Fibroblast of lung (primary cell): ENCODE measurements around the gene GAS7. TPM values are rescaled to one million over a fixed set of nuclear protein-coding genes. Genes with fewer than 3 reads are reported as not detected.
"Not testable (repeated sequence)": the region's sequence is repeated elsewhere in the genome, so short reads cannot be mapped to it uniquely, and the experiment has no call there.

Experiments used
- DNase-seq, 2 donors: peaks; one replicate each; pipeline versions ENCODE4 v3.0.0 to v3.0.0-alpha.2; 2010; ENCODE audit warnings: low read depth in 2 of 2
- H2AFZ ChIP-seq: 2 replicates; pipeline ENCODE4 v1.5.1; 2012; ENCODE audit warnings: low read length, control low read depth, inconsistent platforms
- H3K27ac ChIP-seq: 2 replicates; pipeline ENCODE4 v1.5.1; 2011; ENCODE audit warnings: low read length, control low read depth; ENCODE audit not compliant: insufficient read depth
- H3K27me3 ChIP-seq: 2 replicates; pipeline ENCODE4 v1.5.1; 2011; ENCODE audit warnings: mild to moderate bottlenecking, low read length; ENCODE audit not compliant: control insufficient read depth, insufficient read depth
- H3K36me3 ChIP-seq: 2 replicates; pipeline ENCODE4 v1.5.1; 2011; ENCODE audit warnings: low read length; ENCODE audit not compliant: control insufficient read depth, insufficient read depth
- H3K4me1 ChIP-seq: 2 replicates; pipeline ENCODE4 v1.5.1; 2011; ENCODE audit warnings: low read length; ENCODE audit not compliant: control insufficient read depth, insufficient read depth; ENCODE audit errors: extremely low read depth
- H3K4me2 ChIP-seq: 2 replicates; pipeline ENCODE4 v1.5.1; 2011; ENCODE audit warnings: low read length, control low read depth; ENCODE audit not compliant: insufficient read depth; ENCODE audit errors: extremely low read depth
- H3K4me3 ChIP-seq, 4 experiments: fragments of 200-600 bp in 1 of 4; sonication (generic) in 1 of 4; replicated peaks in 1 of 4; 2 replicates each; pipeline ENCODE4 v1.5.1; 2011 to 2016; ENCODE audit warnings: low read length in 4 of 4, low read depth in 3 of 4, mild to moderate bottlenecking in 3 of 4, control low read depth in 2 of 4, inconsistent platforms in 1 of 4, mixed read lengths in 1 of 4; ENCODE audit not compliant: insufficient read depth in 1 of 4; ENCODE audit errors: control extremely low read depth in 1 of 4
- H3K79me2 ChIP-seq: 2 replicates; pipeline ENCODE4 v1.5.1; 2012; ENCODE audit warnings: mild to moderate bottlenecking, low read length, inconsistent platforms; ENCODE audit not compliant: control insufficient read depth, insufficient read depth
- H3K9ac ChIP-seq: 2 replicates; pipeline ENCODE4 v1.5.1; 2011; ENCODE audit warnings: mild to moderate bottlenecking, low read length, control low read depth; ENCODE audit not compliant: insufficient read depth
- H3K9me3 ChIP-seq: 2 replicates; pipeline ENCODE4 v1.5.1; 2012; ENCODE audit warnings: low read depth, low read length; ENCODE audit not compliant: control insufficient read depth, insufficient read depth
- H4K20me1 ChIP-seq: 2 replicates; pipeline ENCODE4 v1.5.1; 2011; ENCODE audit warnings: low read length; ENCODE audit not compliant: control insufficient read depth, insufficient read depth; ENCODE audit errors: extremely low read depth
- EZH2 ChIP-seq: IDR thresholded peaks from 2 replicates; pipeline ENCODE4 v1.5.1; 2012; ENCODE audit warnings: low read length, control low read depth, mild to moderate bottlenecking; ENCODE audit errors: missing control alignments
- polyA plus RNA-seq, 2 donors: library from polyadenylated mRNA; depleted of rRNA in 1 of 2; stranded (reverse) in 1 of 2; unstranded in 1 of 2; fragments of >200 nt; gene quantifications; 2 replicates each; pipeline ENCODE4 v1.2.1, GENCODE V29; 2011 to 2012; ENCODE audit warnings: missing spikeins in 1 of 2
- total RNA-seq: library from RNA; depleted of rRNA; stranded (reverse); fragments of >200 nt; gene quantifications from 2 replicates; pipeline ENCODE4 v1.2.1, GENCODE V29; 2014
- TF ChIP-seq, protein P1 (sequence below), 2 donors: IDR thresholded peaks in 1 of 2; conservative IDR thresholded peaks in 1 of 2; 1 replicate in 1 of 2; 2 replicates in 1 of 2; pipeline ENCODE4 v1.5.1; 2011 to 2012; ENCODE audit warnings: low read length in 2 of 2, control low read depth in 1 of 2, inconsistent platforms in 1 of 2, low read depth in 1 of 2, mild to moderate bottlenecking in 1 of 2

The GAS7 gene
- total and polyA plus RNA-seq, 2 donors (not counting 1 experiment from before 2014, with no cell fraction given), result 0.58 to 2.6 TPM

DNA sequence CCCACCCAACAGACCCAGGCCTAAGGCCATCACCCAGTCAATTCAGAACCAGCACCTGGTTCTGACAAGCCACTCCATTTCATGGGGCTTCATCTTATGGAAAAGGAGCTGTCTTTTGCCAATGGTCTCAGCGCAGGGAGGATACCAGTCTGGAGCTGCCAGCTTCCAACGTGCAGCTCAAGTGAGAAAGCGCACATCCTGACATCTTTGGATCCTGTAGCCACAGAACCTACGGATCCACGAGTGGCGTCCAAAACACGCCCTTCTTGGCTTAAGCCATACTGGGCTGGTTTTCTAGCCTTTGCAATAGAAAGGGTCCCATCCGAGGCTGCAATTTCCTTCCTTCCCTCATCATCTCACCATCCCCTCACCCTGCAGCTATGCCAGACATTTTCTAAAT lies 101.8 kb downstream of the GAS7 start:
- no peak for DNase-seq
- Histone ChIP-seq H3K36me3 (no peaks in the 10 kb centered on the region), H3K9me3 (no peaks in the 10 kb centered on the region), H3K27ac (no peak overlapping the region), H3K9ac (no peak overlapping the region), H3K4me1 (no peaks in the 10 kb centered on the region), H3K79me2 (no peaks in the 10 kb centered on the region), H4K20me1 (no peaks in the 10 kb centered on the region), H2AFZ (no peak overlapping the region), H3K4me2 (no peak overlapping the region), H3K4me3 (no peak overlapping the region), H3K27me3 (no peaks in the 10 kb centered on the region)
- TF ChIP-seq, protein P1, sequence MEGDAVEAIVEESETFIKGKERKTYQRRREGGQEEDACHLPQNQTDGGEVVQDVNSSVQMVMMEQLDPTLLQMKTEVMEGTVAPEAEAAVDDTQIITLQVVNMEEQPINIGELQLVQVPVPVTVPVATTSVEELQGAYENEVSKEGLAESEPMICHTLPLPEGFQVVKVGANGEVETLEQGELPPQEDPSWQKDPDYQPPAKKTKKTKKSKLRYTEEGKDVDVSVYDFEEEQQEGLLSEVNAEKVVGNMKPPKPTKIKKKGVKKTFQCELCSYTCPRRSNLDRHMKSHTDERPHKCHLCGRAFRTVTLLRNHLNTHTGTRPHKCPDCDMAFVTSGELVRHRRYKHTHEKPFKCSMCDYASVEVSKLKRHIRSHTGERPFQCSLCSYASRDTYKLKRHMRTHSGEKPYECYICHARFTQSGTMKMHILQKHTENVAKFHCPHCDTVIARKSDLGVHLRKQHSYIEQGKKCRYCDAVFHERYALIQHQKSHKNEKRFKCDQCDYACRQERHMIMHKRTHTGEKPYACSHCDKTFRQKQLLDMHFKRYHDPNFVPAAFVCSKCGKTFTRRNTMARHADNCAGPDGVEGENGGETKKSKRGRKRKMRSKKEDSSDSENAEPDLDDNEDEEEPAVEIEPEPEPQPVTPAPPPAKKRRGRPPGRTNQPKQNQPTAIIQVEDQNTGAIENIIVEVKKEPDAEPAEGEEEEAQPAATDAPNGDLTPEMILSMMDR (conservative IDR thresholded peaks at IDR 0.05 in 1 of 2, IDR thresholded peaks at IDR 0.05 in 1 of 2; ENCODE audit: low read depth in 1 of 2, low read length in 2 of 2), result no peak
- TF ChIP-seq EZH2, result no peak

DNA sequence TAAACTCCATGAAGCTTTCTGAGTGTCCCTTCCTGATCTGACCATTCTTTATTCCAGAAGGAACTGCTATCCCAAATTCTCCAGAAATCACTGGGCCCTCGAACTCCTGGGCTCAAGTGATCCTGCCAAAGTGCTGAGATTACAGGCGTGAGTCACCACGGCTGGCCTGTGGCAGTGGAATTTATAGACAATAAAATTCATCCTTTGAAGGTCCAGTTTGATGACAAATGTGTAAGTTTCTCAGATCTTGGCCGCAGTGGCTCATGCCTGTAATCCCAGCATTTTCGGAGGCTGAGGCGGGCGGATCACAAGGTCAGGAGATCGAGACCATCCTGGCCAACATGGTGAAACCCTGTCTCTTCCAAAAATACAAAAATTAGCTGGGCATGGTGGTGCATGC lies 103.1 kb downstream of the GAS7 start:
- not testable (repeated sequence) for H2AFZ ChIP-seq, H3K4me3 ChIP-seq, H3K27ac ChIP-seq, H3K79me2 ChIP-seq, H3K36me3 ChIP-seq, H3K9ac ChIP-seq, H3K4me2 ChIP-seq, H3K9me3 ChIP-seq, H3K27me3 ChIP-seq, H3K4me1 ChIP-seq, H4K20me1 ChIP-seq
- peak; percentile 47 to 71 for DNase-seq

DNA sequence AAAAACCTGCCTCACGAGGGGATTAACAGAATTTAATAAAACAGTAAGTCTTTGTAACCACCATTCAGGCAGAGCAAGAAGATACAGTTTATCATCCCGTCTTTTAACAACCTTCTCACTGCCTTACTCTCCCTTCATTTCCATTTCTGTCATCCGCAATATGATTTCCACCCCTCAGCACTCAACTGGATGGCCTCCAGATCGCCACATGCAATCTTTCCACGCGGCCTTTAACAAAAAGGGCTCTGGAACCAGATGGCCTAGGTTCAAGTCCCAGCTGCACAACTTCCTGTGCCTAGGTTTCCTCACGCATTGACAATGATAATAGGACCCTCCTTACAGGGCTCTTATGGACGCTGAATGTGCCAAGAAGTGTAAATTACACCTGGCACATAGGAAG lies 103.6 kb downstream of the GAS7 start:
- no peak overlapping the region for H3K27ac ChIP-seq
- no peaks in the 10 kb centered on the region for H3K4me1 ChIP-seq
- H3K4me2 ChIP-seq, result no peak overlapping the region
- no peak overlapping the region for H3K9ac ChIP-seq
- no peaks in the 10 kb centered on the region for H3K79me2 ChIP-seq
- no peak overlapping the region for H3K4me3 ChIP-seq
- DNase-seq, result no peak
- H3K36me3 ChIP-seq, result no peaks in the 10 kb centered on the region
- no peaks in the 10 kb centered on the region for H3K9me3 ChIP-seq
- no peak for TF ChIP-seq EZH2
- TF ChIP-seq, protein P1 (conservative IDR thresholded peaks at IDR 0.05 in 1 of 2, IDR thresholded peaks at IDR 0.05 in 1 of 2; ENCODE audit: low read depth in 1 of 2, low read length in 2 of 2), result no peak
- H4K20me1 ChIP-seq, result no peaks in the 10 kb centered on the region
- H3K27me3 ChIP-seq, result no peaks in the 10 kb centered on the region
- no peak overlapping the region for H2AFZ ChIP-seq

DNA sequence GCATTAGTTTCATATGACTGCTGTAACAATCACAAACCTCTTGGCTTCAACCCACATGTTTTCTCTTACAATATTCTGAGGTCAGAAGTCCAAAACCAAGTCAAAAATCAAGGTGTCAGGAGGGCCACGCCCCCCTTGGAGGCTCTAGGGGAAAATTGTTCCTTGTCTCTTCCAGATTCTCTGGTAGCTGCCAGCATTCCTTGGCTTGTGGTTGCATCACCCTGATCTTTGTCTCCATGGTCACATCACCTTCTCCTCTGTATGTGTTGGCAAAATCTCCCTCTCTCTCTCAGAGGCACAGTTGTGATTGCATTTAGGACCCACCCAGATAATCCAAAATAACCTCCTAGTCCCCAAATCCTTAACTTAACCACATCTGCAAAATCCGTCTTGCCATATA lies 105.8 kb downstream of the GAS7 start:
- H3K36me3 ChIP-seq, result no peaks in the 10 kb centered on the region
- no peaks in the 10 kb centered on the region for H4K20me1 ChIP-seq
- TF ChIP-seq EZH2, result no peak
- TF ChIP-seq, protein P1 (conservative IDR thresholded peaks at IDR 0.05 in 1 of 2, IDR thresholded peaks at IDR 0.05 in 1 of 2; ENCODE audit: low read depth in 1 of 2, low read length in 2 of 2), result no peak
- no peak overlapping the region for H2AFZ ChIP-seq
- H3K4me2 ChIP-seq, result no peak overlapping the region
- H3K79me2 ChIP-seq, result no peaks in the 10 kb centered on the region
- H3K4me1 ChIP-seq, result no peaks in the 10 kb centered on the region
- H3K9ac ChIP-seq, result no peak overlapping the region
- H3K27me3 ChIP-seq, result no peaks in the 10 kb centered on the region
- H3K9me3 ChIP-seq, result no peaks in the 10 kb centered on the region
- no peak for DNase-seq
- no peak overlapping the region for H3K4me3 ChIP-seq
- H3K27ac ChIP-seq, result no peak overlapping the region
